A549 (cell line): Measurements from ENCODE around the gene SNRPB2. TPM values are rescaled to one million over a fixed set of nuclear protein-coding genes. Genes with fewer than 3 reads are reported as not detected.

Source experiments
- ATAC-seq, 2 experiments: fragments of 200-7000 bp in 1 of 2; fragments of >200 bp in 1 of 2; cut with Nextera tagmentation in 1 of 2; cut with Tn5 transposase in 1 of 2; 3 replicates each; pipeline versions ENCODE4 v1.8.0 to v1.9.1; 2018 to 2020; ENCODE audit warnings: mild to moderate bottlenecking in 1 of 2, moderate library complexity in 1 of 2
- CTCF ChIA-PET: fragments of 300-600 bp; sonication (Branson Sonifier 250); formaldehyde crosslinking; extraction: SDS; loops from one replicate; lab custom pipeline; 2021; ENCODE audit warnings: antibody characterized with exemption, inconsistent platforms; lab: Yijun Ruan, JAX
- POLR2A ChIA-PET: fragments of 350-600 bp; formaldehyde crosslinking; extraction: SDS; loops from one replicate; lab custom pipeline; 2021; ENCODE audit warnings: antibody characterized with exemption, inconsistent platforms; lab: Yijun Ruan, JAX
- DNase-seq, 2 experiments: peaks; one replicate each; pipeline versions ENCODE4 v3.0.0 to v3.0.0-alpha.2; 2011 to 2016; ENCODE audit warnings: low read depth in 1 of 2, low spot score in 1 of 2
- FAIRE-seq: peaks from 2 replicates; lab custom pipeline; 2011; peaks lifted over from hg19 to GRCh38; lab: Jason Lieb, UNC
- H3K27ac ChIP-seq, 2 experiments: fragments of >200 bp; sonication (Bioruptor Twin); formaldehyde crosslinking; 3 replicates each; pipeline ENCODE4 v1.5.1; 2016 to 2017
- H3K4me1 ChIP-seq: fragments of >200 bp; sonication (Bioruptor Twin); formaldehyde crosslinking; 3 replicates; pipeline ENCODE4 v1.6.1; 2016
- H3K4me2 ChIP-seq: fragments of >200 bp; sonication (Bioruptor Twin); formaldehyde crosslinking; 3 replicates; pipeline ENCODE4 v1.6.1; 2016
- H3K4me3 ChIP-seq: fragments of >200 bp; sonication (Bioruptor Twin); formaldehyde crosslinking; 3 replicates; pipeline ENCODE4 v1.5.1; 2016
- H3K9me3 ChIP-seq: fragments of >200 bp; sonication (Bioruptor Twin); formaldehyde crosslinking; 3 replicates; pipeline ENCODE4 v1.6.1; 2016
- CEBPB ChIP-seq, 2 experiments: fragments of >200 bp in 1 of 2; sonication (Bioruptor Twin) in 1 of 2; formaldehyde crosslinking in 1 of 2; IDR thresholded peaks; 2 replicates each; pipeline ENCODE4 v1.6.1; 2012 to 2016
- CHD2 ChIP-seq: fragments of 150-350 bp; IDR thresholded peaks from 2 replicates; pipeline ENCODE4 v1.6.1; 2014; ENCODE audit warnings: low read length; ENCODE audit not compliant: partially characterized antibody
- EP300 ChIP-seq, 2 experiments: fragments of >200 bp; sonication (Bioruptor Twin); formaldehyde crosslinking; IDR thresholded peaks; 2 replicates in 1 of 2; 3 replicates in 1 of 2; pipeline ENCODE4 v1.6.1; 2016 to 2017
- FOXS1 ChIP-seq: fragments of 250-450 bp; sonication (Bioruptor Pico); IDR thresholded peaks from 2 replicates; pipeline ENCODE4 v1.5.0; 2020; ENCODE audit warnings: mild to moderate bottlenecking, moderate library complexity
- HEYL ChIP-seq: fragments of 250-450 bp; sonication (Bioruptor Pico); IDR thresholded peaks from 2 replicates; pipeline ENCODE4 v1.8.0; 2021; ENCODE audit warnings: mild to moderate bottlenecking, moderate library complexity
- HOXA7 ChIP-seq: fragments of 250-450 bp; sonication (Bioruptor Pico); IDR thresholded peaks from 2 replicates; pipeline ENCODE4 v1.5.0; 2020; ENCODE audit warnings: mild to moderate bottlenecking, moderate library complexity
- MAFK ChIP-seq: fragments of 450-650 bp; IDR thresholded peaks from 2 replicates; pipeline ENCODE4 v1.6.1; 2014; ENCODE audit not compliant: partially characterized antibody
- MAZ ChIP-seq: fragments of 150-350 bp; IDR thresholded peaks from 2 replicates; pipeline ENCODE4 v1.6.1; 2014; ENCODE audit warnings: antibody characterized with exemption, low read depth, low read length, borderline replicate concordance
- NPAS2 ChIP-seq: fragments of 250-450 bp; sonication (Bioruptor Pico); IDR thresholded peaks from 2 replicates; pipeline ENCODE4 v1.8.0; 2022; ENCODE audit warnings: mild to moderate bottlenecking, moderate library complexity, borderline replicate concordance
- POLR2A ChIP-seq: IDR thresholded peaks from 2 replicates; pipeline ENCODE4 v1.6.1; 2012; ENCODE audit warnings: mild to moderate bottlenecking, low read length
- POLR2AphosphoS2 ChIP-seq: conservative IDR thresholded peaks from 2 replicates; pipeline ENCODE4 v1.6.1; 2012; ENCODE audit warnings: low read length, improper control_type of control experiment, inconsistent platforms
- RARB ChIP-seq: fragments of 250-450 bp; sonication (Bioruptor Pico); IDR thresholded peaks from 2 replicates; pipeline ENCODE4 v1.8.0; 2021; ENCODE audit warnings: mild to moderate bottlenecking, moderate library complexity
- RNF2 ChIP-seq: fragments of 200-600 bp; sonication (generic); IDR thresholded peaks from 2 replicates; pipeline ENCODE4 v1.6.1; 2016; ENCODE audit warnings: low read depth, mild to moderate bottlenecking, antibody characterized with exemption, moderate library complexity, borderline replicate concordance
- TP53 ChIP-seq: fragments of 250-450 bp; sonication (Bioruptor Pico); IDR thresholded peaks from 2 replicates; pipeline ENCODE4 v1.5.0; 2021; ENCODE audit warnings: mild to moderate bottlenecking, moderate library complexity
- ZSCAN20 ChIP-seq: fragments of 250-450 bp; sonication (Bioruptor Pico); IDR thresholded peaks from 2 replicates; pipeline ENCODE4 v1.8.0; 2022; ENCODE audit warnings: mild to moderate bottlenecking, moderate library complexity
- WGBS: methylation state at CpG from one replicate; pipeline ENCODE4 v1.1.6; 2017; ENCODE audit errors: missing lambda C conversion rate; 5-methylcytosine and 5-hydroxymethylcytosine counted together
- polyA plus RNA-seq, 4 experiments: library from polyadenylated mRNA; depleted of rRNA in 3 of 4; stranded (reverse); fragments of >200 nt; fragmentation: RNase III in 1 of 4; extraction: RNeasy Plus Mini Kit Qiagen cat#74134 plus additional on column Dnase treatment in 1 of 4; gene quantifications; 2 replicates in 3 of 4; 3 replicates in 1 of 4; pipeline ENCODE4 v1.2.3, GENCODE V29; 2011 to 2017
- TF ChIP-seq, protein P1 (sequence below): fragments of >200 bp; sonication (Bioruptor Twin); formaldehyde crosslinking; IDR thresholded peaks from 3 replicates; pipeline ENCODE4 v1.5.1; 2016
- TF ChIP-seq, protein P2 (sequence below): IDR thresholded peaks from 2 replicates; pipeline ENCODE4 v1.6.1; 2012; ENCODE audit warnings: low read depth, borderline replicate concordance
- TF ChIP-seq, protein P3 (sequence below): fragments of 150-350 bp; IDR thresholded peaks from 2 replicates; pipeline ENCODE4 v1.6.1; 2014; ENCODE audit warnings: low read depth, mild to moderate bottlenecking, low read length
- TF ChIP-seq, protein P4 (sequence below): fragments of 250-450 bp; sonication (Bioruptor Pico); IDR thresholded peaks from 2 replicates; pipeline ENCODE4 v1.5.0; 2020; ENCODE audit warnings: low read depth, mild to moderate bottlenecking, moderate library complexity
- TF ChIP-seq, protein P5 (sequence below): fragments of >200 bp; sonication (Bioruptor Twin); formaldehyde crosslinking; IDR thresholded peaks from 3 replicates; pipeline ENCODE4 v1.6.1; 2016

SNRPB2 gene
- polyA plus RNA-seq, 2 of the 4 experiments (the other 2 are of a cell fraction): 166 to 216 TPM

DNA sequence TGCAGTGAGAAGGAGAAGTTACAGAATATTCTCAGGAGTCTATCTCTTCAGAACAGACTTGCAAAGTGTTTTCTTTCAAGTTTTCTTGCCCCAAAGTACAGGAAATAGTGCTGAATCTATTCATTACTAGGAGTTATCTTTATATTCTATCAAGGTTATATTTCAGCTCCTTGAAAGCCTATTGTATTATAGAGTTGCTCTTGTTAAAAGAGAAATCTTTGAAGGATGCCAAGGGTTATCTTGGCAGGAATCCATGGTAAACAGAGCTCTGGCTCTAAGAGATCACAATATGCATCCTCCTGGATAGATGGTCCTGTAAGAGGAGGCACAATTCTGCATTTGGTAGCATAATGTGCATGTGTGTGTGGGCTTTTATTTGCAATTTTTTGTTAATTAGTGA lies 21.2 kb upstream of the SNRPB2 start:
- Histone ChIP-seq H3K9me3 (peaks cover 5% of the 10 kb centered on the region; the same call in 1 of the 3 replicates), H3K27ac (no peak overlapping the region), H3K4me2 (no peak overlapping the region), H3K4me3 (no peak overlapping the region), H3K4me1 (no peaks in the 10 kb centered on the region)
- CTCF ChIA-PET: interaction anchor here (1.4 kb wide), 1 partner anchor 53 kb away, joined by 4 read pairs; no protein-coding TSS in a partner anchor
- FAIRE-seq: no peak
- DNase-seq: no peak
- TF ChIP-seq FOXS1 (CRISPR knock-in tag): no peak
- TF ChIP-seq, protein P1, sequence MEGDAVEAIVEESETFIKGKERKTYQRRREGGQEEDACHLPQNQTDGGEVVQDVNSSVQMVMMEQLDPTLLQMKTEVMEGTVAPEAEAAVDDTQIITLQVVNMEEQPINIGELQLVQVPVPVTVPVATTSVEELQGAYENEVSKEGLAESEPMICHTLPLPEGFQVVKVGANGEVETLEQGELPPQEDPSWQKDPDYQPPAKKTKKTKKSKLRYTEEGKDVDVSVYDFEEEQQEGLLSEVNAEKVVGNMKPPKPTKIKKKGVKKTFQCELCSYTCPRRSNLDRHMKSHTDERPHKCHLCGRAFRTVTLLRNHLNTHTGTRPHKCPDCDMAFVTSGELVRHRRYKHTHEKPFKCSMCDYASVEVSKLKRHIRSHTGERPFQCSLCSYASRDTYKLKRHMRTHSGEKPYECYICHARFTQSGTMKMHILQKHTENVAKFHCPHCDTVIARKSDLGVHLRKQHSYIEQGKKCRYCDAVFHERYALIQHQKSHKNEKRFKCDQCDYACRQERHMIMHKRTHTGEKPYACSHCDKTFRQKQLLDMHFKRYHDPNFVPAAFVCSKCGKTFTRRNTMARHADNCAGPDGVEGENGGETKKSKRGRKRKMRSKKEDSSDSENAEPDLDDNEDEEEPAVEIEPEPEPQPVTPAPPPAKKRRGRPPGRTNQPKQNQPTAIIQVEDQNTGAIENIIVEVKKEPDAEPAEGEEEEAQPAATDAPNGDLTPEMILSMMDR: no peak
- no peak for TF ChIP-seq CEBPB (IDR thresholded peaks at IDR 0.05)
- no peak for TF ChIP-seq NPAS2 (CRISPR knock-in tag)
- no peak for TF ChIP-seq ZSCAN20 (CRISPR knock-in tag)
- TF ChIP-seq CHD2: no peak
- TF ChIP-seq, protein P2, sequence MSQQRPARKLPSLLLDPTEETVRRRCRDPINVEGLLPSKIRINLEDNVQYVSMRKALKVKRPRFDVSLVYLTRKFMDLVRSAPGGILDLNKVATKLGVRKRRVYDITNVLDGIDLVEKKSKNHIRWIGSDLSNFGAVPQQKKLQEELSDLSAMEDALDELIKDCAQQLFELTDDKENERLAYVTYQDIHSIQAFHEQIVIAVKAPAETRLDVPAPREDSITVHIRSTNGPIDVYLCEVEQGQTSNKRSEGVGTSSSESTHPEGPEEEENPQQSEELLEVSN: no peak
- no peak for TF ChIP-seq RNF2
- TF ChIP-seq MAFK: no peak
- TF ChIP-seq, protein P3, sequence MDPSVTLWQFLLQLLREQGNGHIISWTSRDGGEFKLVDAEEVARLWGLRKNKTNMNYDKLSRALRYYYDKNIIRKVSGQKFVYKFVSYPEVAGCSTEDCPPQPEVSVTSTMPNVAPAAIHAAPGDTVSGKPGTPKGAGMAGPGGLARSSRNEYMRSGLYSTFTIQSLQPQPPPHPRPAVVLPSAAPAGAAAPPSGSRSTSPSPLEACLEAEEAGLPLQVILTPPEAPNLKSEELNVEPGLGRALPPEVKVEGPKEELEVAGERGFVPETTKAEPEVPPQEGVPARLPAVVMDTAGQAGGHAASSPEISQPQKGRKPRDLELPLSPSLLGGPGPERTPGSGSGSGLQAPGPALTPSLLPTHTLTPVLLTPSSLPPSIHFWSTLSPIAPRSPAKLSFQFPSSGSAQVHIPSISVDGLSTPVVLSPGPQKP: no peak
- no peak for TF ChIP-seq POLR2AphosphoS2
- TF ChIP-seq, protein P4, sequence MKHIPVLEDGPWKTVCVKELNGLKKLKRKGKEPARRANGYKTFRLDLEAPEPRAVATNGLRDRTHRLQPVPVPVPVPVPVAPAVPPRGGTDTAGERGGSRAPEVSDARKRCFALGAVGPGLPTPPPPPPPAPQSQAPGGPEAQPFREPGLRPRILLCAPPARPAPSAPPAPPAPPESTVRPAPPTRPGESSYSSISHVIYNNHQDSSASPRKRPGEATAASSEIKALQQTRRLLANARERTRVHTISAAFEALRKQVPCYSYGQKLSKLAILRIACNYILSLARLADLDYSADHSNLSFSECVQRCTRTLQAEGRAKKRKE: no peak
- no peak for TF ChIP-seq HEYL
- POLR2A ChIA-PET: no interaction called here
- ATAC-seq: no peak

DNA sequence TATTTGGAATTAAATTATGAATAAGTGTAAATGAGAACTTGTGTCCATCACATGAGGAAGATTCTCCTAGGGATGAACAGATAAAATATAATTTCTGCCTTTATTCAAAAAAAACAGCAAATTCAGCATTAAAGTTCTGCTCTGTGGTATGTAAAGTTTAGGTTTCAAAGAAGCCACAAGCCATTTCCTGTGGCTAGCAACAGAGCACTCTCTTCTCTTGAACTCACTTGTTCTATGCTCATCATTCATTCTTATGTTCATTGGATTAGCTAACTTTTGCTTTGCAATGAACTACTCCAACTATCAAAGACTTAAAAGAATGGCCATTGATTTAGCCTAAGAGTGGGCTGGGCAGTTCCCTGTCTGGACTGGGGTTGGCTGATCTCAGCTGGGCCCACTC lies 20.8 kb upstream of the SNRPB2 start:
- DNase-seq (no peak), ATAC-seq (no peak)
- CTCF ChIA-PET: interaction anchor here (1.4 kb wide), 1 partner anchor 53 kb away, joined by 4 read pairs; no protein-coding TSS in a partner anchor
- peaks cover 5% of the 10 kb centered on the region; the same call in 1 of the 3 replicates for H3K9me3 ChIP-seq
- TF ChIP-seq MAFK (peak; percentile 65), EP300 (IDR thresholded peaks at IDR 0.05) (no peak), MAZ (no peak), HOXA7 (CRISPR knock-in tag) (no peak)
- TF ChIP-seq, all 56 proteins: peak for 1
- Histone ChIP-seq H3K4me1 (no peaks in the 10 kb centered on the region), H3K4me2 (no peak overlapping the region), H3K27ac (no peak overlapping the region), H3K4me3 (no peak overlapping the region)
- FAIRE-seq: no peak
- POLR2A ChIA-PET: no interaction called here

DNA sequence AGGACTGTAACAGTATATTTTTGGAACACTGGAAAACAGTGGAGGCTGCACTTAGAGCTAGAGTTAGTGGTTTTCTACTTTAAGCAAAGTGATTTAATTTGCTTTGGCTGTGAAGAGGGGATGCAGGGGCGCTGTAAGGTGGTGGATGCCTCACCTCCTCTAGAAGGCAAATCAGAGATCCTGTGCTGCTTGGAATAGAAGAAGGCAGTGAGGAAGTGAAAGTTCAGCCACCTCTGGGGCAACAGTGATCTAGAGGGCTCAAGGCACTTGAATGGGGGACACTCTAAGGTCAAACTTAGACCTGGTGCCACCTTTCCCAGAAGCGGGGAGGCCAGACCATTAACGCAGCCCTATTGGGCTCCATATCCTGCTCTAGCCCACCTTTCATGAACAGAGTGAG lies 19.0 kb upstream of the SNRPB2 start:
- H3K4me1 ChIP-seq: no peaks in the 10 kb centered on the region
- ChIA-PET POLR2A (no interaction called here), CTCF (no interaction called here)

More for the DNA sequence above, 19.0 kb upstream of the SNRPB2 start:
- Histone ChIP-seq H3K9me3 (0 out of 3 replicates have a peak, but pooled peaks cover 3% of the 10 kb centered on the region), H3K27ac (no peak overlapping the region), H3K4me3 (no peak overlapping the region), H3K4me2 (no peak overlapping the region)
- WGBS: 35% methylated on average over 3 of the region's 3 CpGs
- no peak for FAIRE-seq
- TF ChIP-seq, protein P3: no peak
- TF ChIP-seq RARB (CRISPR knock-in tag) (no peak), POLR2A (no peak), TP53 (CRISPR knock-in tag) (no peak)
- TF ChIP-seq, protein P5, sequence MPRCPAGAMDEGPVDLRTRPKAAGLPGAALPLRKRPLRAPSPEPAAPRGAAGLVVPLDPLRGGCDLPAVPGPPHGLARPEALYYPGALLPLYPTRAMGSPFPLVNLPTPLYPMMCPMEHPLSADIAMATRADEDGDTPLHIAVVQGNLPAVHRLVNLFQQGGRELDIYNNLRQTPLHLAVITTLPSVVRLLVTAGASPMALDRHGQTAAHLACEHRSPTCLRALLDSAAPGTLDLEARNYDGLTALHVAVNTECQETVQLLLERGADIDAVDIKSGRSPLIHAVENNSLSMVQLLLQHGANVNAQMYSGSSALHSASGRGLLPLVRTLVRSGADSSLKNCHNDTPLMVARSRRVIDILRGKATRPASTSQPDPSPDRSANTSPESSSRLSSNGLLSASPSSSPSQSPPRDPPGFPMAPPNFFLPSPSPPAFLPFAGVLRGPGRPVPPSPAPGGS: no peak
- TF ChIP-seq, all 56 proteins: peak for 0
- DNase-seq (no peak), ATAC-seq (no peak)
